SU-DHL-6 (cell line): ENCODE data around the gene TARS3.
"Not testable (repeated sequence)": the region's sequence is repeated elsewhere in the genome, so short reads cannot be mapped to it uniquely, and the experiment has no call there.

ENCODE experiments used
- H2AFZ ChIP-seq: fragments of 200-600 bp; sonication (generic); 2 replicates; pipeline ENCODE4 v1.6.1; 2014; ENCODE audit warnings: low read depth, mild to moderate bottlenecking, moderate library complexity, mixed read lengths, antibody characterized with exemption, low read length; ENCODE audit not compliant: severe bottlenecking
- H3F3A ChIP-seq: fragments of 200-600 bp; shearing (Covaris generic); 2 replicates; pipeline ENCODE4 v1.6.0; 2016; ENCODE audit warnings: antibody characterized with exemption, mild to moderate bottlenecking; ENCODE audit not compliant: insufficient read depth
- H3K27ac ChIP-seq: fragments of 200-600 bp; sonication (generic); 2 replicates; pipeline ENCODE4 v1.5.1; 2016; ENCODE audit warnings: low read depth, mild to moderate bottlenecking, low read length, moderate library complexity, mixed read lengths
- H3K27me3 ChIP-seq: fragments of 200-600 bp; sonication (generic), shearing (Covaris generic); 2 replicates; pipeline ENCODE4 v1.6.0; 2014; ENCODE audit warnings: mild to moderate bottlenecking, low read length
- H3K36me3 ChIP-seq: fragments of 200-600 bp; sonication (generic); 2 replicates; pipeline ENCODE4 v1.6.1; 2014; ENCODE audit warnings: mild to moderate bottlenecking, low read length, mixed read lengths
- H3K4me2 ChIP-seq: fragments of 300-600, 200-600 bp; shearing (Covaris generic), sonication (generic); 2 replicates; pipeline ENCODE4 v1.6.0; 2014; ENCODE audit warnings: low read length, low read depth, mild to moderate bottlenecking; ENCODE audit not compliant: poor library complexity, severe bottlenecking
- H3K4me3 ChIP-seq: fragments of 200-600 bp; sonication (generic); 2 replicates; pipeline ENCODE4 v1.5.1; 2014; ENCODE audit warnings: antibody characterized with exemption, low read length, mild to moderate bottlenecking, mixed read lengths; ENCODE audit not compliant: insufficient read depth, poor library complexity, severe bottlenecking
- H3K79me2 ChIP-seq: fragments of 200-600 bp; sonication (generic); 2 replicates; pipeline ENCODE4 v1.6.1; 2014; ENCODE audit warnings: mild to moderate bottlenecking, low read length, moderate library complexity; ENCODE audit not compliant: insufficient read depth
- H3K9ac ChIP-seq: fragments of 200-600 bp; sonication (generic); 2 replicates; pipeline ENCODE4 v1.7.0; 2014; ENCODE audit warnings: mild to moderate bottlenecking, low read length
- H3K9me2 ChIP-seq: fragments of 200-600 bp; sonication (generic); replicated peaks from 2 replicates; pipeline ENCODE4 v1.6.1; 2014; ENCODE audit warnings: low read length; ENCODE audit not compliant: insufficient read depth
- H3K9me3 ChIP-seq: fragments of 200-600 bp; sonication (generic); 2 replicates; pipeline ENCODE4 v1.6.1; 2014; ENCODE audit warnings: low read length, mixed read lengths; ENCODE audit not compliant: insufficient read depth
- H4K20me1 ChIP-seq: fragments of 200-600 bp; sonication (generic); 2 replicates; pipeline ENCODE4 v1.6.1; 2014; ENCODE audit warnings: low read depth, mild to moderate bottlenecking, antibody characterized with exemption, low read length, moderate library complexity, mixed read lengths
- EZH2phosphoT487 ChIP-seq: fragments of 200-600 bp; sonication (generic), shearing (Covaris generic); conservative IDR thresholded peaks from 2 replicates; pipeline ENCODE4 v1.6.1; 2018; ENCODE audit warnings: mild to moderate bottlenecking, antibody characterized with exemption, low read length, moderate library complexity, mixed read lengths
- TF ChIP-seq, protein P1 (sequence below): fragments of 200-600 bp; sonication (generic); IDR thresholded peaks from one replicate; pipeline ENCODE4 v1.5.1; 2017; ENCODE audit warnings: antibody characterized with exemption, mild to moderate bottlenecking, low read length, moderate library complexity; ENCODE audit not compliant: insufficient read depth, poor library complexity, severe bottlenecking

The TARS3 gene

DNA sequence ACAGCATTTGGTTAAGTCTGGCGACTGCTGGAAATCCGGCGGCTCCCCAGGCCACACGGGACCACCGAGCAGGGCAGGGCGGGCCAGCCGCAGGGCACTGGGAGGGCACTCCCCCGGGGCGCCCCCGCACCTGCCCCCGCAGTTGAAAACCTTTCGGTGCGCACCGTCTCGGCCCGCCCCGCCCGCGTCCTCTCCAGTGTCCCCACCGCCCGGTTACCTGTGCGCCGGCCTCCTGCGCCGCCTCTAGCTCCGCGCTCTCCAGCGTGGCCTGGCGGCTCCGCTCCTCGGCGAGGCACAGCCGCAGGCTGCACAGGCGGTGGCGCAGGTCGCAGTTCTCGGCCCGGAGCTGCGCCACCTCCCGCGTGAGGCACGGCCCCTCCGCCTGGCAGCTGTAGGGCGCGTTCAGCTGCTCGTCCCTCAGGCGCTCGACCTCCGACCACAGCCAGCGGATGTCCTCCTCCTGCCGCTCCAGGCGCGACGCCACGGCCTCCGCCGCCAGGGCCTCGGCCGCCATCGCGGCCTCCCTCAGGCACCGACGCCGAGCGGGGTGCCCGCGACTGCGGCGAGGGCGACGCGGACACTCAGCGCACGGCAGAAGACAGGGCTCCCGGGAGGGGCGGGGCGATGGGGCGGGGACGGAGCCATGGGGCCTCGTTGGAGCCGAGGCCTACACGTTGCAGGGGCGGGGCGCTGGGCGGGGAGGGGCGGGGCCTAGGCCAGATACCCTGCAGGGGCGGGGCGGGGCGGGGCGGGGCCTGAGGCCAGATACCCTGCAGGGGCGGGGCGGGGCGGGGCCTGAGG is at the start of gene TARS3:
TARS3 (minus strand) TSS at position 600 of the 801 bp plus-strand sequence; CDS start at position 514, 86 bp downstream.
- peak within 1 kb of the TSS; percentile 79 for H2AFZ ChIP-seq
- peak within 1 kb of the TSS; percentile 84 for H3K4me2 ChIP-seq
- no peaks in the 10 kb centered on the region for H3K9me2 ChIP-seq
- H3K4me3 ChIP-seq = peak within 1 kb of the TSS; percentile 65
- no peaks in the 10 kb centered on the region for H3K27me3 ChIP-seq
- no peaks in the 10 kb centered on the region for H3K36me3 ChIP-seq
- peak within 1 kb of the TSS; percentile 53 for H3K9ac ChIP-seq
- peak within 1 kb of the TSS; percentile 42; the same call in 1 of the 2 replicates for H3K27ac ChIP-seq
- no peaks in the 10 kb centered on the region for H4K20me1 ChIP-seq
- peaks cover 9% of the 10 kb centered on the region; the same call in 1 of the 2 replicates for H3F3A ChIP-seq
- TF ChIP-seq EZH2phosphoT487 = no peak
- TF ChIP-seq, protein P1, sequence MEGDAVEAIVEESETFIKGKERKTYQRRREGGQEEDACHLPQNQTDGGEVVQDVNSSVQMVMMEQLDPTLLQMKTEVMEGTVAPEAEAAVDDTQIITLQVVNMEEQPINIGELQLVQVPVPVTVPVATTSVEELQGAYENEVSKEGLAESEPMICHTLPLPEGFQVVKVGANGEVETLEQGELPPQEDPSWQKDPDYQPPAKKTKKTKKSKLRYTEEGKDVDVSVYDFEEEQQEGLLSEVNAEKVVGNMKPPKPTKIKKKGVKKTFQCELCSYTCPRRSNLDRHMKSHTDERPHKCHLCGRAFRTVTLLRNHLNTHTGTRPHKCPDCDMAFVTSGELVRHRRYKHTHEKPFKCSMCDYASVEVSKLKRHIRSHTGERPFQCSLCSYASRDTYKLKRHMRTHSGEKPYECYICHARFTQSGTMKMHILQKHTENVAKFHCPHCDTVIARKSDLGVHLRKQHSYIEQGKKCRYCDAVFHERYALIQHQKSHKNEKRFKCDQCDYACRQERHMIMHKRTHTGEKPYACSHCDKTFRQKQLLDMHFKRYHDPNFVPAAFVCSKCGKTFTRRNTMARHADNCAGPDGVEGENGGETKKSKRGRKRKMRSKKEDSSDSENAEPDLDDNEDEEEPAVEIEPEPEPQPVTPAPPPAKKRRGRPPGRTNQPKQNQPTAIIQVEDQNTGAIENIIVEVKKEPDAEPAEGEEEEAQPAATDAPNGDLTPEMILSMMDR = no peak
- H3K9me3 ChIP-seq = no peaks in the 10 kb centered on the region
- H3K79me2 ChIP-seq = no peaks in the 10 kb centered on the region

DNA sequence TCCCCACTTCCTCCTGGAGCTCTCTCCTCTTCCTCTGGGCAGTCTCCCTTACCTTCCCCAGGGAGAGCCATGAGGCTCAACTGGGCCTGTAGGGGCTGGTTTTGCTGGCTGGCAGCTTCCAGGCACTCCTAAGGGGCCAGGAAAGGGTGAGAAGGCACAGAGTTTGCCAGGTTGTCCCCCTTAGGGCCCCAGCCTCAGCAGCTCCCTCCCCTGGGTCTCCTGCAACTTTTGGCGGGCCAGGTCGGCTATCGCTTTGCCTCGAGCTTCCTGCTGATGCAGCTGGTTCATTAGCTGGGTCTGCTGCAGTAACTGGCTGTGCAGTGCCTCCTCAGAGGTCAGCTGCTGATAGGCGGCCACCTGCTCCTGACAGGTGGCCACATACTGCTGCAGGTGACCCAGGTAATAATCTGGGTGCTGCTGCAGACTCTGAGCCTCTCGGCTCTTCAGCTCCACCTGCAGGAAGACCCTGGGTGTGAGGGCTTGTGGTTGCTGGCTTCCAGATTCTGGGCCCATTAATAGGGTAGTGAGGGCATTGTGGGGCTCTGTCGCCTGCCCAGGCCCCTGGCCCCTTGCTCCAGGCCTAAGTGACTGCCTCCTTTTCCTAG is 49.3 kb upstream of the TARS3 start:
- no peaks in the 10 kb centered on the region for H3K27me3 ChIP-seq
- no peak overlapping the region for H2AFZ ChIP-seq
- H3K9me2 ChIP-seq = no peaks in the 10 kb centered on the region
- TF ChIP-seq, protein P1 = peak; percentile 16
- no peak for TF ChIP-seq EZH2phosphoT487
- H3K4me2 ChIP-seq = no peak overlapping the region
- H3K79me2 ChIP-seq = no peaks in the 10 kb centered on the region
- no peaks in the 10 kb centered on the region for H3K36me3 ChIP-seq
- H4K20me1 ChIP-seq = no peaks in the 10 kb centered on the region
- H3F3A ChIP-seq = no peaks in the 10 kb centered on the region
- H3K4me3 ChIP-seq = no peak overlapping the region
- no peak overlapping the region for H3K27ac ChIP-seq
- H3K9ac ChIP-seq = no peak overlapping the region
- no peaks in the 10 kb centered on the region for H3K9me3 ChIP-seq

DNA sequence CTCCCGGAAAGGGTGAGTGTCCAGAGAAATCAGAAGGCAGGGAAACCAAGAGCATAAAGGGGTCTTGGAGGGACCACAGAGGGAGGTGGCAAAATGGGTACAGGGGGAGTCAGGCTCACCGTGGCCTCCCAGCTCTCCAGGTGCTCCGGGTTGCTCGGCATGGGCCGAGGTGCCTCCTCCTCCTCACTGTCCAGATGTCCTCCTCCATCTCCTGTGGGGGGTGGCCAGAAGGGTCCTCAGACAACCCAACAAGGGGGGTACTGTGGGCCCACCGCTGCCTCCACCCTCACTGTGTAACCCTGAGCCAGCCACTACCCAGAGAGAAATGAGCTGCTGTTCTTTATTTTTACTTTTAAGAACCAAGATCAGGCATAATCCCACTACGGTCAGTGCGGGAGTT is 48.6 kb upstream of the TARS3 start:
- no peak overlapping the region for H3K4me2 ChIP-seq
- no peak overlapping the region for H2AFZ ChIP-seq
- H3K9me3 ChIP-seq = no peaks in the 10 kb centered on the region
- H4K20me1 ChIP-seq = no peaks in the 10 kb centered on the region
- H3K27me3 ChIP-seq = no peaks in the 10 kb centered on the region
- no peaks in the 10 kb centered on the region for H3K79me2 ChIP-seq
- H3K9me2 ChIP-seq = no peaks in the 10 kb centered on the region
- no peaks in the 10 kb centered on the region for H3F3A ChIP-seq
- no peak overlapping the region for H3K27ac ChIP-seq
- no peaks in the 10 kb centered on the region for H3K36me3 ChIP-seq
- no peak for TF ChIP-seq EZH2phosphoT487
- TF ChIP-seq, protein P1 = no peak
- H3K9ac ChIP-seq = no peak overlapping the region
- H3K4me3 ChIP-seq = no peak overlapping the region

DNA sequence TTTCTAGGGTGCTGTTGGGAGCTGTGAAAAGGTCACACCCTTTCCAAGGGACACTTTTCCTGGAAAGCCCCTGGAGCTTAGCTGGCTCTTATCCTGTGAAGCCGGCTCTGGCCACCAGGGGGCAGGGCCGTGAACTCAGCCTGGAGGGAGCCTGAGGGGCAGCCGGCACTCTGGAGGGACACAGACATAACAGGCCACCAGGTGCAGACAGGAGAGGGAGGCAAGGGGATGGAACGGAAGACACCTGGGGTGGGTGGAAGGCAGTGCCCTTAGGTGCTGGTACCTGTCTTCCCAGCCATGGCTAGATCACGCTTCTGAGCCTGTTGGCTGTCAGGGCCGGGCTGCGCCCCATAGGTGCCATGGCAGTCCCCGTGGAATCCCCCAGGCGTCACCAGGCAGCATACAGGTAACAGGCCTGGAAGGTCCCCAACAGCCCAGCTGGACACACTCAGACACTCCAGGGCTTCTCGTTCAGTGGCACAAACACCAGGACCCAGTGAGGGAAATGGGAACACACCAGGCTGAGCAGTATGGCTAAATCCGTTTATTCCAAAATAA is 42.9 kb upstream of the TARS3 start:
- H3K4me3 ChIP-seq, H3K4me2 ChIP-seq: not testable (repeated sequence)

More for the DNA sequence above, 42.9 kb upstream of the TARS3 start:
- not testable (repeated sequence) for H3K9me2 ChIP-seq, H3F3A ChIP-seq, H3K36me3 ChIP-seq, H3K9me3 ChIP-seq, H3K79me2 ChIP-seq, H3K27me3 ChIP-seq, H3K27ac ChIP-seq, H4K20me1 ChIP-seq, H3K9ac ChIP-seq, H2AFZ ChIP-seq
